Measurements from ENCODE around the gene BSG.

The BSG gene

DNA sequence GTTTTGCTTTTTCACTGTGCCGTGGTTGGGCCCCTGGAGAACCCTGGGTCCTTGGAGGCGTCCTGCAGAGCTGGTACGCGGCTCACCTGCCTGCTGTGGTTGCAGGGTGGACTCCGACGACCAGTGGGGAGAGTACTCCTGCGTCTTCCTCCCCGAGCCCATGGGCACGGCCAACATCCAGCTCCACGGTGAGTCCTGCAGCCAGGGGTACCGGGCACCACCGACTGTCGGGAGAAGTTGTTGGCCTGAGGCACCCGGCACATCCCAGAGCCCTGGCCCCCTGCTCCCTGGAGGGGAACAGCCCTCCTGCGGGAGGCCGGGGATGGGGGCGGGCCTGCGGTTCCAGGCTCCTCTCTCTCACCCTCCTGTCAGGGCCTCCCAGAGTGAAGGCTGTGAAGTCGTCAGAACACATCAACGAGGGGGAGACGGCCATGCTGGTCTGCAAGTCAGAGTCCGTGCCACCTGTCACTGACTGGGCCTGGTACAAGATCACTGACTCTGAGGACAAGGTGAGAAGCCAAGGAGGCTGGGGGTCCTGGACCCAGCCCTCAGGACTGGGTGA lies 8.0 kb downstream of the BSG start:
- ChIA-PET CTCF (no interaction called here), POLR2A (no interaction called here)
- Histone ChIP-seq H3K4me1 (ENCODE audit: control insufficient read depth, insufficient read depth, low read length) (peaks cover 4% of the 10 kb centered on the region; the same call in 1 of the 2 replicates), H3K27ac (ENCODE audit: extremely low read depth, low read depth, low read length) (no peak overlapping the region), H3K36me3 (ENCODE audit: control insufficient read depth in 2 of 2, insufficient read depth in 1 of 2, low read length in 2 of 2) (peaks cover 0 to 63% of the 10 kb centered on the region in 2 experiments; a peak in 2 of 3 replicates), H3K9me3 (ENCODE audit: control insufficient read depth, insufficient read depth, low read depth, low read length) (no peaks in the 10 kb centered on the region), H3K4me3 (ENCODE audit: low read depth, low read length) (no peak overlapping the region)
- TF ChIP-seq MZF1 (tag by site-specific recombination; IDR thresholded peaks at IDR 0.05; ENCODE audit: borderline replicate concordance) (no peak), ZIC2 (tag by site-specific recombination; IDR thresholded peaks at IDR 0.05) (peak; percentile 40), GLI4 (tag by site-specific recombination; IDR thresholded peaks at IDR 0.05) (no peak), ZNF529 (tag by site-specific recombination; IDR thresholded peaks at IDR 0.05; ENCODE audit: insufficient replicate concordance) (no peak), ZNF2 (tag by site-specific recombination; IDR thresholded peaks at IDR 0.05) (no peak), ZNF830 (tag by site-specific recombination; IDR thresholded peaks at IDR 0.05; ENCODE audit: low read depth) (no peak), ZNF324 (tag by site-specific recombination; IDR thresholded peaks at IDR 0.05) (no peak), OVOL3 (tag by site-specific recombination; IDR thresholded peaks at IDR 0.05) (no peak), ZNF792 (tag by site-specific recombination; IDR thresholded peaks at IDR 0.05) (no peak), ZNF341 (tag by site-specific recombination; IDR thresholded peaks at IDR 0.05; ENCODE audit: low read depth) (0 out of 2 replicates have a peak, but pooled peaks have one; percentile 26), ZNF549 (tag by site-specific recombination; IDR thresholded peaks at IDR 0.05) (no peak), ZBTB8A (tag by site-specific recombination; IDR thresholded peaks at IDR 0.05) (no peak), GLIS2 (tag by site-specific recombination; IDR thresholded peaks at IDR 0.05) (no peak), ZNF664 (tag by site-specific recombination; IDR thresholded peaks at IDR 0.05) (no peak), SETDB1 (IDR thresholded peaks at IDR 0.05; ENCODE audit: insufficient read length, low read length) (no peak), ZNF157 (tag by site-specific recombination; IDR thresholded peaks at IDR 0.05) (no peak), GLIS1 (tag by site-specific recombination; IDR thresholded peaks at IDR 0.05) (peak; percentile 47), ZNF274 (IDR thresholded peaks at IDR 0.05; ENCODE audit: low read length) (no peak), ZNF274 (tag by site-specific recombination; IDR thresholded peaks at IDR 0.05; ENCODE audit: borderline replicate concordance) (no peak), ZNF133 (tag by site-specific recombination; IDR thresholded peaks at IDR 0.05) (no peak), ZNF202 (tag by site-specific recombination; IDR thresholded peaks at IDR 0.05; ENCODE audit: borderline replicate concordance) (no peak), YY2 (tag by site-specific recombination; IDR thresholded peaks at IDR 0.05) (no peak)
- TF ChIP-seq, protein P1, sequence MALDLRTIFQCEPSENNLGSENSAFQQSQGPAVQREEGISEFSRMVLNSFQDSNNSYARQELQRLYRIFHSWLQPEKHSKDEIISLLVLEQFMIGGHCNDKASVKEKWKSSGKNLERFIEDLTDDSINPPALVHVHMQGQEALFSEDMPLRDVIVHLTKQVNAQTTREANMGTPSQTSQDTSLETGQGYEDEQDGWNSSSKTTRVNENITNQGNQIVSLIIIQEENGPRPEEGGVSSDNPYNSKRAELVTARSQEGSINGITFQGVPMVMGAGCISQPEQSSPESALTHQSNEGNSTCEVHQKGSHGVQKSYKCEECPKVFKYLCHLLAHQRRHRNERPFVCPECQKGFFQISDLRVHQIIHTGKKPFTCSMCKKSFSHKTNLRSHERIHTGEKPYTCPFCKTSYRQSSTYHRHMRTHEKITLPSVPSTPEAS (tag by site-specific recombination; IDR thresholded peaks at IDR 0.05): no peak
- TF ChIP-seq, protein P2, sequence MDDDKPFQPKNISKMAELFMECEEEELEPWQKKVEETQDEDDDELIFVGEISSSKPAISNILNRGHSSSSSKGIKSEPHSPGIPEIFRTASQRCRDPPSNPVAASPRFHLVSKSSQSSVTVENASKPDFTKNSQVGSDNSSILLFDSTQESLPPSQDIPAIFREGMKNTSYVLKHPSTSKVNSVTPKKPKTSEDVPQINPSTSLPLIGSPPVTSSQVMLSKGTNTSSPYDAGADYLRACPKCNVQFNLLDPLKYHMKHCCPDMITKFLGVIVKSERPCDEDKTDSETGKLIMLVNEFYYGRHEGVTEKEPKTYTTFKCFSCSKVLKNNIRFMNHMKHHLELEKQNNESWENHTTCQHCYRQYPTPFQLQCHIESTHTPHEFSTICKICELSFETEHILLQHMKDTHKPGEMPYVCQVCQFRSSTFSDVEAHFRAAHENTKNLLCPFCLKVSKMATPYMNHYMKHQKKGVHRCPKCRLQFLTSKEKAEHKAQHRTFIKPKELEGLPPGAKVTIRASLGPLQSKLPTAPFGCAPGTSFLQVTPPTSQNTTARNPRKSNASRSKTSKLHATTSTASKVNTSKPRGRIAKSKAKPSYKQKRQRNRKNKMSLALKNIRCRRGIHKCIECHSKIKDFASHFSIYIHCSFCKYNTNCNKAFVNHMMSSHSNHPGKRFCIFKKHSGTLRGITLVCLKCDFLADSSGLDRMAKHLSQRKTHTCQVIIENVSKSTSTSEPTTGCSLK (tag by site-specific recombination; IDR thresholded peaks at IDR 0.05): no peak
- TF ChIP-seq, protein P3, sequence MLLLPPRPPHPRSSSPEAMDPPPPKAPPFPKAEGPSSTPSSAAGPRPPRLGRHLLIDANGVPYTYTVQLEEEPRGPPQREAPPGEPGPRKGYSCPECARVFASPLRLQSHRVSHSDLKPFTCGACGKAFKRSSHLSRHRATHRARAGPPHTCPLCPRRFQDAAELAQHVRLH (tag by site-specific recombination; IDR thresholded peaks at IDR 0.05): no peak
- TF ChIP-seq, protein P4, sequence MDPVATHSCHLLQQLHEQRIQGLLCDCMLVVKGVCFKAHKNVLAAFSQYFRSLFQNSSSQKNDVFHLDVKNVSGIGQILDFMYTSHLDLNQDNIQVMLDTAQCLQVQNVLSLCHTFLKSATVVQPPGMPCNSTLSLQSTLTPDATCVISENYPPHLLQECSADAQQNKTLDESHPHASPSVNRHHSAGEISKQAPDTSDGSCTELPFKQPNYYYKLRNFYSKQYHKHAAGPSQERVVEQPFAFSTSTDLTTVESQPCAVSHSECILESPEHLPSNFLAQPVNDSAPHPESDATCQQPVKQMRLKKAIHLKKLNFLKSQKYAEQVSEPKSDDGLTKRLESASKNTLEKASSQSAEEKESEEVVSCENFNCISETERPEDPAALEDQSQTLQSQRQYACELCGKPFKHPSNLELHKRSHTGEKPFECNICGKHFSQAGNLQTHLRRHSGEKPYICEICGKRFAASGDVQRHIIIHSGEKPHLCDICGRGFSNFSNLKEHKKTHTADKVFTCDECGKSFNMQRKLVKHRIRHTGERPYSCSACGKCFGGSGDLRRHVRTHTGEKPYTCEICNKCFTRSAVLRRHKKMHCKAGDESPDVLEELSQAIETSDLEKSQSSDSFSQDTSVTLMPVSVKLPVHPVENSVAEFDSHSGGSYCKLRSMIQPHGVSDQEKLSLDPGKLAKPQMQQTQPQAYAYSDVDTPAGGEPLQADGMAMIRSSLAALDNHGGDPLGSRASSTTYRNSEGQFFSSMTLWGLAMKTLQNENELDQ (tag by site-specific recombination; IDR thresholded peaks at IDR 0.05; ENCODE audit: low read depth): no peak
- TF ChIP-seq, protein P5, sequence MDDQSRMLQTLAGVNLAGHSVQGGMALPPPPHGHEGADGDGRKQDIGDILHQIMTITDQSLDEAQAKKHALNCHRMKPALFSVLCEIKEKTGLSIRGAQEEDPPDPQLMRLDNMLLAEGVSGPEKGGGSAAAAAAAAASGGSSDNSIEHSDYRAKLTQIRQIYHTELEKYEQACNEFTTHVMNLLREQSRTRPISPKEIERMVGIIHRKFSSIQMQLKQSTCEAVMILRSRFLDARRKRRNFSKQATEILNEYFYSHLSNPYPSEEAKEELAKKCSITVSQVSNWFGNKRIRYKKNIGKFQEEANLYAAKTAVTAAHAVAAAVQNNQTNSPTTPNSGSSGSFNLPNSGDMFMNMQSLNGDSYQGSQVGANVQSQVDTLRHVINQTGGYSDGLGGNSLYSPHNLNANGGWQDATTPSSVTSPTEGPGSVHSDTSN (CRISPR knock-in tag; IDR thresholded peaks at IDR 0.05): no peak
- TF ChIP-seq, protein P6, sequence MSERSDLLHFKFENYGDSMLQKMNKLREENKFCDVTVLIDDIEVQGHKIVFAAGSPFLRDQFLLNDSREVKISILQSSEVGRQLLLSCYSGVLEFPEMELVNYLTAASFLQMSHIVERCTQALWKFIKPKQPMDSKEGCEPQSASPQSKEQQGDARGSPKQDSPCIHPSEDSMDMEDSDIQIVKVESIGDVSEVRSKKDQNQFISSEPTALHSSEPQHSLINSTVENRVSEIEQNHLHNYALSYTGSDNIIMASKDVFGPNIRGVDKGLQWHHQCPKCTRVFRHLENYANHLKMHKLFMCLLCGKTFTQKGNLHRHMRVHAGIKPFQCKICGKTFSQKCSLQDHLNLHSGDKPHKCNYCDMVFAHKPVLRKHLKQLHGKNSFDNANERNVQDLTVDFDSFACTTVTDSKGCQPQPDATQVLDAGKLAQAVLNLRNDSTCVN (tag by site-specific recombination; optimal IDR thresholded peaks at IDR 0.05): no peak
- TF ChIP-seq, protein P7, sequence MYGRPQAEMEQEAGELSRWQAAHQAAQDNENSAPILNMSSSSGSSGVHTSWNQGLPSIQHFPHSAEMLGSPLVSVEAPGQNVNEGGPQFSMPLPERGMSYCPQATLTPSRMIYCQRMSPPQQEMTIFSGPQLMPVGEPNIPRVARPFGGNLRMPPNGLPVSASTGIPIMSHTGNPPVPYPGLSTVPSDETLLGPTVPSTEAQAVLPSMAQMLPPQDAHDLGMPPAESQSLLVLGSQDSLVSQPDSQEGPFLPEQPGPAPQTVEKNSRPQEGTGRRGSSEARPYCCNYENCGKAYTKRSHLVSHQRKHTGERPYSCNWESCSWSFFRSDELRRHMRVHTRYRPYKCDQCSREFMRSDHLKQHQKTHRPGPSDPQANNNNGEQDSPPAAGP (tag by site-specific recombination; IDR thresholded peaks at IDR 0.05): no peak
